Activated CD8-positive, alpha-beta memory T cell treated with anti-CD3 and anti-CD28 coated beads for 1 hour (primary cell): Measurements from ENCODE around the gene BSND.

Source experiments
- DNase-seq, 2 donors: peaks; one replicate each; pipeline ENCODE4 v3.0.0-alpha.2; 2020; ENCODE audit warnings: low read depth in 1 of 2; ENCODE audit errors: extremely low read depth in 1 of 2

The BSND gene

GRCh38 chr1:54975356-54976108 is 23.2 kb upstream of the BSND start:
- no peak for DNase-seq

- DNase-seq: no peak
Measured at GRCh38 chr1:54976747-54977146, 22.0 kb upstream of the BSND start.

- DNase-seq: no peak
Measured at GRCh38 chr1:54977533-54978297, 21.0 kb upstream of the BSND start.

GRCh38 chr1:54978528-54979326 is 20.0 kb upstream of the BSND start:
- DNase-seq: no peak

DNA sequence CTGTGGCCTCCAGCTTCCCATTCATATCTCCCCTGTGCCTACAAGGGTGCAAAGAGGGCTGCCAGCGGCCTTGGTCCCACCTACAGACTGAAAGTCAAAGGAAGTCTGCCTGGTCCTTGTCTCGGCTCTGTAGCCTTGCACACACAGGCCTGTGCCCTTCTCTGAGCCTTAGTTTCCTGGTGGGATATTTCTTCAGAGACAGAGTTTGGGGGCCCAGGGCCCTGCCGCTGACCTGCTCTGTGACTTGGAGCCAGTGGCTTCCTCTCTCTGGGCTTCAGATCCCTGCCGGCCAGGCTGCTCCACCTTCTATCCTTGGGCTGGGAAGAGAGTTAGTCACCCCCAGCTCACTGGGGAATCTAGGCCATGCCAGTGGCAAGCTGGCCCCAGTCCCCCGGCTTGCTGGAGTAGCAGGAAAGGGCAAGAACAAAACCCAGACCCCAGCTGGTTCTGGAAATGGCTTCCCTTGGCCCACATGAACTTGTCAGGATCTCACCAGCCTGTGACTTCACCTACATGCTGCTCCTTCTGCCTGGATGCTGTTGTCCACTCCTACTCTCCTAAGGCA is 19.3 kb upstream of the BSND start:
- no peak for DNase-seq

GRCh38 chr1:54980046-54980527 is 18.6 kb upstream of the BSND start:
- DNase-seq: no peak

- DNase-seq: no peak
Measured at GRCh38 chr1:54980528-54981241, 18.0 kb upstream of the BSND start, which contains the start of gene TMEM61. TMEM61 (plus strand) TSS chr1:54980628; CDS start chr1:54981066, 438 bp downstream.

DNA sequence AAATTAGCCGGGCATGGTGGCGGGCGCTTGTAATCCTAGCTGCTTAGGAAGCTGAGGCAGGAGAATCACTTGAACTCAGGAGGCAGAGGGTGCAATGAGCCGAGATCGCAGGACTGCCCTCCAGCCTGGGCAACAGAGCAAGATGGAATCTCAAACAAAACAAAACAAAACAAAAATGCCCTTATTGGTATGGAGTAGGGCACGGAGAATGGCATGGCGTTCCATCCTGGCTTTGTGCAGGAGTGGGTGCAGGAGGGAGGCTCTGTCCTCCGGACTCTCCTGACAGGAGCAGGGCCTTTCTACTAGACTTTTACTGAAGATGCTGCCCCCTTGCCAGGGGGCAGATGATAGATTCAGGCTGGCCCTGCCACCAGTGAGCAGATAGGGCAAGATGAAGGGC is 17.3 kb upstream of the BSND start:
- DNase-seq: no peak

DNA sequence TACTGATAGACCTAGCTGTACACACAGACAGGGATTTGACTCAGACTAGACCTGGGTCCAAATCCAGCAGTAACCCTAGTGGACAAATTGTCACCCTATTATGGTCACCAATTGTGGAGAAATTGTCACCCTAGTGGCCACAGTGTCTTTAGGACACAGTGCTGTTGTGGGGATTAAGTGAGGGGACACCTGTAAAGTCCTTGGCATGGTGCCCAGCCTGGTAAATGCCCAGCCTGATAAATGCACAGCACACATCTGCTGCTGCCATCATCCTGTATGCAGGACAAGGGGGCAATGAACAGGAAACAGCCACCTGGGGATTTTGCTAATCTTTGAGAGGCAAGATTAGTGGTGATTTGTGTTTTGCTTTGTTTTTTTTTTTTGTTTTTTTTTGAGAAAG is 16.0 kb upstream of the BSND start:
- no peak for DNase-seq

- DNase-seq: no peak
Measured at GRCh38 chr1:54984131-54984842, 14.4 kb upstream of the BSND start.

DNA sequence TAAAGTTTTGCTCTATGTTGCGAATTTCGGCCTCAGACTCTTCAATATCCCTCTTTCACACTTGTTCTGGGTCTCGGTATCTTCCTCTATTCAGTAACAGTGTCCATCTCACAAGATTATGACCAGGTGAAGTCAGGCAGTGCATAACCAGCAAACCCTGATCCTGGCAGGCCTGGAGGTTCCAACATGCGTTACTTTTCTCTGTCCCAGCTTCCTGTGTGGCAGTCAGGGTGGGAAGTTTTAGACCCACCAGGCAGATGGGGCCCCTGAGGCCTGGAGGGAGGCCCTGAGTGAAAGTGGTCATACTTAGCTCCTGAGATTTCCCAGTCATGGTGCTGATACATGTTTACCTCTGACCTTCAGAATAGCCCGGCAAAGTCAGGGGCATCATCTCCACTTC is 13.2 kb upstream of the BSND start:
- DNase-seq: no peak

GRCh38 chr1:54986025-54986424 is 12.7 kb upstream of the BSND start:
- no peak for DNase-seq

- DNase-seq: no peak
Measured at GRCh38 chr1:54986533-54986932, 12.2 kb upstream of the BSND start.

DNA sequence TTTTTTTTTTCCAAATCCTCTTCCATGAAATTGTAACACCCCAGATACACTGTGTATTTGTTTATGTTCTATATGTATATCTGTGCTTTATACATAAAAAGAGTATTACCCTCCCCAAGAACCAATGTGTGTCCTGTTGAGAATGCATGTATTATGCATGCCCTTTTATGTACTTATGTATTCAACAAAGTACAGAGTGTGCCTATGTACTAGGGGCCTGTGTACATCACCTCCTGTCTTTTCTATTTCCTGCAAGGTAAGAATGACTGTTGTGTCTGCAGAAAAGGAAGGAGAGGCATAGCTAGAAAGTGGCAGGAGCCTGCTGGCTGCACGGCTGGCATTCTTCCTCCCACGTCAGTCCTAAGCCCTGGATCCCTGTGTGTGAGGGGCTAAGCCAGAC is 11.3 kb upstream of the BSND start:
- DNase-seq: no peak

DNA sequence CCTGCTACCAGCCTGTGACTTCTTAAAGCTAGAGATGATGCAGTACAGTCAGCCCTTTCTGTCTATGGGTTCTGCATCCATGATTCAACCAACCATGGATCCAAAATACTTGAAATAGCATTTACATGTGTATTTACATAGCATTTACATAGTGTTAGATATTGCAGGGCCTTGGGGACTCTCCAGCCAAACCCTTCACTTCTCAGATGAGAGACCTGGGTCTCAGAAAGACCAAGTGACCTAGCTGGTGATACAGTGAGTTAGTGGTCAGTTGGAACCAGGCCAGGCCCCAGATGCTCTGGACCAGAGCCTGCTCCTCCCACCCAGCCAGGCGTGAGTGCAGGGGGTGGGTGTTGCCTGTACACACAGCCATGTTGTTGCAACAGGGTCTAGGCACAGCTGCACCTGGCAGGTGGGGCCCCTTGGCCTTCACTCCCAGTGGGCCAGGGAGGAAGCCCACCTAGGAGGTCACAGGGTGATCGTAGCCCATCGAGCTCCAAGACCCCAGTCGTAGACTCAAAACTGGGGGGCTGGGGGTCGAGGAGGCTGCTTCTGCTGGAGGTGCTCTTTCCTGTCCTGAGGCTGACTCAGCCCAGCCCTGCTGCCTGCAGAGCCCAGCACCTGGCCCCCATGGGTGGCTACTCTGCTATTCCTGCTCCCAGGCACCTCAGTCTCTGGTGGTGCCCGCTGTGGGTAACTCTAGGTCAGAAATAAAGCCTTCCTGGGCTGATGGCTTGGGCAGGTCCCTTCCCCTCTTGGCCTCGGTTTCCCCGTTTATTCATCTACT is 10.6 kb upstream of the BSND start:
- DNase-seq: no peak

GRCh38 chr1:54988975-54989374 is 9.8 kb upstream of the BSND start:
- no peak for DNase-seq

DNA sequence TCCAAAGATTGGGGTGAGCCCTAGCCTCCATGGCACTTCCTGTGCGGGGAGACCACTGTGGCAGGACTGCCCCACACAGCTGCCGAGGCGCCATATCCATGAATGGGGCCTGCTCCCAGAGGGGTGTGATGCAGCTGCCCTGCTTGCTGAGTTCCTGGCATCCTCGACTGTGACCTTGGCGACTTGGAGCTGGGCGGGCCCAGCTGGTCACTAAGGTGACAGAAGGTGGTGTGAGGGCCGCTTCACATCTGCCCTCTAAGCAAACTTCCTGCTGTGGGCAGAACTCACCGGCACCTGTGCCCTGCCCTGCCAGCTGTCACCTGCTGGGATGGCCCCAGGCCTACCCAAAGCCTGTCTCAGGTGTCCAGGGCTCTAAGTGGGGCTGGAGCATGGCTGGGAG is 9.3 kb upstream of the BSND start:
- no peak for DNase-seq

DNA sequence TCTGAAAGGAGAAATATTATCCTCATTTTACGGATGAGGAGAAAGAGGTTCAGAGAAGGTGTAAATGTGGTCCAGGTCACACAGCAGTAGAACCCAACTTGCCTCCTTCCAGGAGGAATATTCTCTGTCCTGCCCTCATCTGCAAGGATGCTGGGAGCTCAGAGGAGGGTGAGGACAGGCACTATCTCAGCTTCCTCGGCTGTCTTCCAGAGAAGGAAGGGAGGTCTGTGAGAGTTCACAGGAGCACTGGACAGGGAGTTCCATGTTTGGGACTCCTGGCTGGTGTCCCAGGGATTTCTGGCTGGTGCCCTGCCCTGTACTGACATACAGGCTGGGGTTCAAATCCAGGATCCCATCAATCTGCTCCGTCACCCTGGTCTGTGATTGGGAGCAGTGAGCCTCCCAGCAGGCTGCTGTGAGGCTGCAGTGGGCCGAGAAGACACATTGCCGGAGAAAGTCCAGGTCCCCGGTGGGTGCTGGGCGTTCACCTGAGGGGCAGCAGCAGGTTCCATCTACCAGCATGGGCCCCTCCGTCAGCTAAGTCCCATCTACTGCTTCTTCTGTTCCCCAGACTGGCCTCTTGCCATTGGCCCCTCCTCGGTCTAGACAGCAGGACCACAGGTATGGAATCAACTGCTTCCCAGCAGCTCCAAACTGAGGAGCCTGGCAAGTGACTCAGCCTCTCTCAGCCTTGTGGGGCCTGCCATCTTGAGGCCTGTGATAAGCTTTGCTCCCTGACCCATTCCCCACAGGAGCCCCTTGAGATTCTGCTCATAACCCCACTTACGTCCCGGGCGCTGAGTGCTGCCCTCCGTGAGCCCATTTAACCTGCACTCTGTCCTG is 8.5 kb upstream of the BSND start:
- DNase-seq: no peak
